A549 (cell line): Measurements from ENCODE around the gene CELF5. TPM values are rescaled to one million over a fixed set of nuclear protein-coding genes. Genes with fewer than 3 reads are reported as not detected.

Source experiments
- ATAC-seq, 2 experiments: fragments of 200-7000 bp in 1 of 2; fragments of >200 bp in 1 of 2; cut with Nextera tagmentation in 1 of 2; cut with Tn5 transposase in 1 of 2; 3 replicates each; pipeline versions ENCODE4 v1.8.0 to v1.9.1; 2018 to 2020; ENCODE audit warnings: mild to moderate bottlenecking in 1 of 2, moderate library complexity in 1 of 2
- CTCF ChIA-PET: fragments of 300-600 bp; sonication (Branson Sonifier 250); formaldehyde crosslinking; extraction: SDS; loops from one replicate; lab custom pipeline; 2021; ENCODE audit warnings: antibody characterized with exemption, inconsistent platforms; lab: Yijun Ruan, JAX
- POLR2A ChIA-PET: fragments of 350-600 bp; formaldehyde crosslinking; extraction: SDS; loops from one replicate; lab custom pipeline; 2021; ENCODE audit warnings: antibody characterized with exemption, inconsistent platforms; lab: Yijun Ruan, JAX
- DNase-seq, 2 experiments: peaks; one replicate each; pipeline versions ENCODE4 v3.0.0 to v3.0.0-alpha.2; 2011 to 2016; ENCODE audit warnings: low read depth in 1 of 2, low spot score in 1 of 2
- FAIRE-seq: peaks from 2 replicates; lab custom pipeline; 2011; peaks lifted over from hg19 to GRCh38; lab: Jason Lieb, UNC
- H3K27ac ChIP-seq, 2 experiments: fragments of >200 bp; sonication (Bioruptor Twin); formaldehyde crosslinking; 3 replicates each; pipeline ENCODE4 v1.5.1; 2016 to 2017
- H3K4me1 ChIP-seq: fragments of >200 bp; sonication (Bioruptor Twin); formaldehyde crosslinking; 3 replicates; pipeline ENCODE4 v1.6.1; 2016
- H3K4me2 ChIP-seq: fragments of >200 bp; sonication (Bioruptor Twin); formaldehyde crosslinking; 3 replicates; pipeline ENCODE4 v1.6.1; 2016
- H3K4me3 ChIP-seq: fragments of >200 bp; sonication (Bioruptor Twin); formaldehyde crosslinking; 3 replicates; pipeline ENCODE4 v1.5.1; 2016
- H3K9me3 ChIP-seq: fragments of >200 bp; sonication (Bioruptor Twin); formaldehyde crosslinking; 3 replicates; pipeline ENCODE4 v1.6.1; 2016
- BHLHE40 ChIP-seq: IDR thresholded peaks from 2 replicates; pipeline ENCODE4 v1.6.1; 2012; ENCODE audit warnings: low read depth, low read length, inconsistent platforms
- CBX2 ChIP-seq: fragments of 200-600 bp; sonication (generic); IDR thresholded peaks from 2 replicates; pipeline ENCODE4 v1.6.1; 2016; ENCODE audit warnings: low read depth, mild to moderate bottlenecking, borderline replicate concordance
- CEBPB ChIP-seq, 2 experiments: fragments of >200 bp in 1 of 2; sonication (Bioruptor Twin) in 1 of 2; formaldehyde crosslinking in 1 of 2; IDR thresholded peaks; 2 replicates each; pipeline ENCODE4 v1.6.1; 2012 to 2016
- CHD2 ChIP-seq: fragments of 150-350 bp; IDR thresholded peaks from 2 replicates; pipeline ENCODE4 v1.6.1; 2014; ENCODE audit warnings: low read length; ENCODE audit not compliant: partially characterized antibody
- CHD4 ChIP-seq: fragments of 200-600 bp; sonication (generic); IDR thresholded peaks from 2 replicates; pipeline ENCODE4 v1.6.1; 2016; ENCODE audit warnings: antibody characterized with exemption, mild to moderate bottlenecking, borderline replicate concordance
- EHF ChIP-seq: fragments of 250-450 bp; sonication (Bioruptor Pico); IDR thresholded peaks from 2 replicates; pipeline ENCODE4 v1.5.0; 2020; ENCODE audit warnings: mild to moderate bottlenecking
- EHMT2 ChIP-seq: fragments of 200-600 bp; sonication (generic); IDR thresholded peaks from 2 replicates; pipeline ENCODE4 v1.6.1; 2016; ENCODE audit warnings: antibody characterized with exemption, low read depth, mild to moderate bottlenecking, moderate library complexity
- EP300 ChIP-seq, 2 experiments: fragments of >200 bp; sonication (Bioruptor Twin); formaldehyde crosslinking; IDR thresholded peaks; 2 replicates in 1 of 2; 3 replicates in 1 of 2; pipeline ENCODE4 v1.6.1; 2016 to 2017
- HDAC2 ChIP-seq: fragments of 200-600 bp; sonication (generic); IDR thresholded peaks from 2 replicates; pipeline ENCODE4 v1.6.1; 2016
- HOXB13 ChIP-seq: fragments of 250-450 bp; sonication (Bioruptor Pico); IDR thresholded peaks from 2 replicates; pipeline ENCODE4 v1.5.0; 2020; ENCODE audit warnings: low read depth, mild to moderate bottlenecking, moderate library complexity
- JUN ChIP-seq, 2 experiments: fragments of >200 bp; sonication (Bioruptor Twin); formaldehyde crosslinking; IDR thresholded peaks; 2 replicates in 1 of 2; 3 replicates in 1 of 2; pipeline ENCODE4 v1.6.1; 2016 to 2017
- KDM1A ChIP-seq: fragments of 200-600 bp; sonication (generic); IDR thresholded peaks from 2 replicates; pipeline ENCODE4 v1.6.1; 2016; ENCODE audit warnings: low read depth, mild to moderate bottlenecking
- KDM5A ChIP-seq: fragments of 200-600 bp; sonication (generic); IDR thresholded peaks from 2 replicates; pipeline ENCODE4 v1.6.1; 2016; ENCODE audit warnings: antibody characterized with exemption, mild to moderate bottlenecking
- MAFK ChIP-seq: fragments of 450-650 bp; IDR thresholded peaks from 2 replicates; pipeline ENCODE4 v1.6.1; 2014; ENCODE audit not compliant: partially characterized antibody
- MAZ ChIP-seq: fragments of 150-350 bp; IDR thresholded peaks from 2 replicates; pipeline ENCODE4 v1.6.1; 2014; ENCODE audit warnings: antibody characterized with exemption, low read depth, low read length, borderline replicate concordance
- NFE2L2 ChIP-seq: fragments of 150-350 bp; conservative IDR thresholded peaks from 2 replicates; pipeline ENCODE4 v1.6.1; 2014; ENCODE audit warnings: low read length
- NPAS2 ChIP-seq: fragments of 250-450 bp; sonication (Bioruptor Pico); IDR thresholded peaks from 2 replicates; pipeline ENCODE4 v1.8.0; 2022; ENCODE audit warnings: mild to moderate bottlenecking, moderate library complexity, borderline replicate concordance
- NR3C1 ChIP-seq: fragments of >200 bp; sonication (Bioruptor Twin); formaldehyde crosslinking; IDR thresholded peaks from 3 replicates; pipeline ENCODE4 v1.6.1; 2017
- RFX5 ChIP-seq: fragments of 450-650 bp; IDR thresholded peaks from 2 replicates; pipeline ENCODE4 v1.7.1; 2014; ENCODE audit warnings: antibody characterized with exemption, mild to moderate bottlenecking, moderate library complexity
- RNF2 ChIP-seq: fragments of 200-600 bp; sonication (generic); IDR thresholded peaks from 2 replicates; pipeline ENCODE4 v1.6.1; 2016; ENCODE audit warnings: low read depth, mild to moderate bottlenecking, antibody characterized with exemption, moderate library complexity, borderline replicate concordance
- SMC3 ChIP-seq: fragments of >200 bp; sonication (Bioruptor Twin); formaldehyde crosslinking; IDR thresholded peaks from 3 replicates; pipeline ENCODE4 v1.6.1; 2018; ENCODE audit warnings: inconsistent platforms
- SREBF2 ChIP-seq: fragments of 450-650 bp; IDR thresholded peaks from 2 replicates; pipeline ENCODE4 v1.6.1; 2014; ENCODE audit warnings: mild to moderate bottlenecking, moderate library complexity
- TP53 ChIP-seq: fragments of 250-450 bp; sonication (Bioruptor Pico); IDR thresholded peaks from 2 replicates; pipeline ENCODE4 v1.5.0; 2021; ENCODE audit warnings: mild to moderate bottlenecking, moderate library complexity
- ZFP36 ChIP-seq: fragments of 450-650 bp; IDR thresholded peaks from 2 replicates; pipeline ENCODE4 v1.6.1; 2014; ENCODE audit warnings: borderline replicate concordance; ENCODE audit not compliant: partially characterized antibody
- ZNF302 ChIP-seq: fragments of 250-450 bp; sonication (Bioruptor Pico); IDR thresholded peaks from 2 replicates; pipeline ENCODE4 v1.9.0; 2021; ENCODE audit warnings: inconsistent platforms, mild to moderate bottlenecking, moderate library complexity
- ZSCAN20 ChIP-seq: fragments of 250-450 bp; sonication (Bioruptor Pico); IDR thresholded peaks from 2 replicates; pipeline ENCODE4 v1.8.0; 2022; ENCODE audit warnings: mild to moderate bottlenecking, moderate library complexity
- WGBS: methylation state at CpG from one replicate; pipeline ENCODE4 v1.1.6; 2017; ENCODE audit errors: missing lambda C conversion rate; 5-methylcytosine and 5-hydroxymethylcytosine counted together
- polyA plus RNA-seq, 4 experiments: library from polyadenylated mRNA; depleted of rRNA in 3 of 4; stranded (reverse); fragments of >200 nt; fragmentation: RNase III in 1 of 4; extraction: RNeasy Plus Mini Kit Qiagen cat#74134 plus additional on column Dnase treatment in 1 of 4; gene quantifications; 2 replicates in 3 of 4; 3 replicates in 1 of 4; pipeline ENCODE4 v1.2.3, GENCODE V29; 2011 to 2017
- TF ChIP-seq, protein P1 (sequence below): fragments of 200-600 bp; sonication (generic); IDR thresholded peaks from 2 replicates; pipeline ENCODE4 v1.6.1; 2016; ENCODE audit warnings: antibody characterized with exemption, mild to moderate bottlenecking, moderate library complexity
- TF ChIP-seq, protein P2 (sequence below): IDR thresholded peaks from 2 replicates; pipeline ENCODE4 v1.6.1; 2012
- TF ChIP-seq, protein P3 (sequence below): fragments of 150-350 bp; IDR thresholded peaks from 2 replicates; pipeline ENCODE4 v1.6.1; 2014; ENCODE audit warnings: low read depth, mild to moderate bottlenecking, low read length
- TF ChIP-seq, protein P4 (sequence below): fragments of 250-450 bp; sonication (Bioruptor Pico); IDR thresholded peaks from 2 replicates; pipeline ENCODE4 v1.5.0; 2020; ENCODE audit warnings: low read depth, mild to moderate bottlenecking, moderate library complexity

The CELF5 gene
- polyA plus RNA-seq, 2 of the 4 experiments (the other 2 are of a cell fraction), result 0.31 to 0.61 TPM

DNA sequence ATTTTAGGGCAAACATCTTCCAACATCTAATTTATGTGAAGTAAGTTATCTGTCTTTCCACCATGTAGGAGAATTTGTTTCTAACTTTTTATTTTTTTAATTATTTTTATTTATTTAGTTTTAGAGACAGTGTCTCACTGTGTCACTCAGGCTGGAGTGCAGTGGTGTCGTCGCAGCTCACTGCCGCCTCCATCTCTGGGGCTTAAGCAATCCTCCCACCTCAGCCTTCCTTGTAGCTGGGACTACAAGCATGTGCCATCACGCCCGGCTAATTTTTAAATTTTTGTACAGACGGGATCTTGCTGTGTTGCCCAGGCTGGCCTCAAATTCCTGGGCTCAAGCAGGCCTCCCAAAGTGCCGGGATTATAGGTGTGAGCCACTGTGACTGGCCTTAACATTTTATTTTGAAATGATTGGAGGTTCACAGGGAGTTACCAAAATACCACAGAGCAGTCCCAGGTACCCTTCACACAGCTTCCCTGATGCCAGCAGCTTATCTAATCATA lies 58.8 kb downstream of the CELF5 start:
- TF ChIP-seq ZNF302 (CRISPR knock-in tag), result no peak
- TF ChIP-seq SREBF2, result no peak
- TF ChIP-seq JUN (IDR thresholded peaks at IDR 0.05), result no peak
- TF ChIP-seq KDM5A, result no peak
- TF ChIP-seq, protein P1, sequence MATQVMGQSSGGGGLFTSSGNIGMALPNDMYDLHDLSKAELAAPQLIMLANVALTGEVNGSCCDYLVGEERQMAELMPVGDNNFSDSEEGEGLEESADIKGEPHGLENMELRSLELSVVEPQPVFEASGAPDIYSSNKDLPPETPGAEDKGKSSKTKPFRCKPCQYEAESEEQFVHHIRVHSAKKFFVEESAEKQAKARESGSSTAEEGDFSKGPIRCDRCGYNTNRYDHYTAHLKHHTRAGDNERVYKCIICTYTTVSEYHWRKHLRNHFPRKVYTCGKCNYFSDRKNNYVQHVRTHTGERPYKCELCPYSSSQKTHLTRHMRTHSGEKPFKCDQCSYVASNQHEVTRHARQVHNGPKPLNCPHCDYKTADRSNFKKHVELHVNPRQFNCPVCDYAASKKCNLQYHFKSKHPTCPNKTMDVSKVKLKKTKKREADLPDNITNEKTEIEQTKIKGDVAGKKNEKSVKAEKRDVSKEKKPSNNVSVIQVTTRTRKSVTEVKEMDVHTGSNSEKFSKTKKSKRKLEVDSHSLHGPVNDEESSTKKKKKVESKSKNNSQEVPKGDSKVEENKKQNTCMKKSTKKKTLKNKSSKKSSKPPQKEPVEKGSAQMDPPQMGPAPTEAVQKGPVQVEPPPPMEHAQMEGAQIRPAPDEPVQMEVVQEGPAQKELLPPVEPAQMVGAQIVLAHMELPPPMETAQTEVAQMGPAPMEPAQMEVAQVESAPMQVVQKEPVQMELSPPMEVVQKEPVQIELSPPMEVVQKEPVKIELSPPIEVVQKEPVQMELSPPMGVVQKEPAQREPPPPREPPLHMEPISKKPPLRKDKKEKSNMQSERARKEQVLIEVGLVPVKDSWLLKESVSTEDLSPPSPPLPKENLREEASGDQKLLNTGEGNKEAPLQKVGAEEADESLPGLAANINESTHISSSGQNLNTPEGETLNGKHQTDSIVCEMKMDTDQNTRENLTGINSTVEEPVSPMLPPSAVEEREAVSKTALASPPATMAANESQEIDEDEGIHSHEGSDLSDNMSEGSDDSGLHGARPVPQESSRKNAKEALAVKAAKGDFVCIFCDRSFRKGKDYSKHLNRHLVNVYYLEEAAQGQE, result no peak
- TF ChIP-seq ZFP36, result no peak
- no peak for TF ChIP-seq NR3C1
- no peak for TF ChIP-seq EP300 (IDR thresholded peaks at IDR 0.05)
- TF ChIP-seq ZSCAN20 (CRISPR knock-in tag), result no peak
- no peak for TF ChIP-seq CHD4
- TF ChIP-seq EHMT2, result no peak
- no peak for TF ChIP-seq HOXB13 (CRISPR knock-in tag)
- no peak for TF ChIP-seq NPAS2 (CRISPR knock-in tag)
- TF ChIP-seq, protein P2, sequence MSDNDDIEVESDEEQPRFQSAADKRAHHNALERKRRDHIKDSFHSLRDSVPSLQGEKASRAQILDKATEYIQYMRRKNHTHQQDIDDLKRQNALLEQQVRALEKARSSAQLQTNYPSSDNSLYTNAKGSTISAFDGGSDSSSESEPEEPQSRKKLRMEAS, result no peak
- no peak for TF ChIP-seq BHLHE40
- no peak for TF ChIP-seq HDAC2
- CTCF ChIA-PET, result interaction anchor here (1.2 to 2.1 kb wide), 2 partner anchors 8 to 22 kb away, joined by 3 to 11 read pairs; no protein-coding TSS in a partner anchor
- DNase-seq, result no peak
- WGBS, result 73% methylated on average over 7 of the region's 7 CpGs
- POLR2A ChIA-PET, result no interaction called here
- no peak overlapping the region for H3K27ac ChIP-seq
- no peak for ATAC-seq
- no peak overlapping the region for H3K4me2 ChIP-seq
- no peak for FAIRE-seq
- H3K4me1 ChIP-seq, result peaks cover 3% of the 10 kb centered on the region; the same call in 1 of the 3 replicates
- H3K9me3 ChIP-seq, result no peaks in the 10 kb centered on the region
- H3K4me3 ChIP-seq, result no peak overlapping the region

DNA sequence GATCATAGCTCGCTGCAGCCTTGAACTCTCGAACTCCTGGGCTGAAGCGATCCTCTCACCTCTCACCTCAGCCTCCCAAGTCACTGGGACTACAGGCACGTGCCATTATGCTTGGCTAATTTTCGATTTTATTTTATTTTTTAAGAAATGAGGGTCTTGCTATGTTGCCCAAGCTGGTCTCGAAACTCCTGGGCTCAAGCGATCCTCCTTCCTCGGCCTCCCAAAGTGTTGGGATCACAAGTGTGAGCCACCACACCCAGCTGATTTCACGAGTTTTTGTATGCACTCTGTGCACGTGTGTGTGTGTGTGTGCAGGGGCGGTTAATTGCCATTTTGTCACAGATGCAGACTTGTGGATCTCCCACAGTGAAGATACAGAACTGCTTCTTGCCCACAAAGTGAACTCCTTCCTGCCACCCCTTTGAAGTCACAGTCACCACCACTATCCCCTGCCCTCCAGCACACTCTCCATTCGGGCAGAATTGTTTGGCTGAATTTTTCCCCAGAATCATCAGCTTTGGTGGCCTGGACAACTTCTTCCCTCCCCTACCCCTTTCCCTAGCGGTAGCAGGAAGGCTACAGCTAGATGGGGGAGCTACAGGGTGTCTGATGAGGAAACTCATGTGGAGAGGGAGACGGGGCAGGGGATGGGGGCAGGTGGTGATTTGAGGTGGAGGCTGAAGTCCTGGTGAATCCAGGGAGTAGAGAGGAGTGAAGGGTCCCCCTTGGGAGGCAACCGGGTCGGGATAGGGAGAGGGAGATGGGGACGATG lies 59.6 kb downstream of the CELF5 start:
- DNase-seq (no peak), FAIRE-seq (no peak), ATAC-seq (no peak)
- Histone ChIP-seq H3K4me3 (peak overlapping the region; percentile 39; the same call in 2 of the 3 replicates), H3K4me2 (peak overlapping the region; percentile 74), H3K27ac (peak overlapping the region; percentile 61 to 85; a peak in 5 of 6 replicates), H3K4me1 (peaks cover 3% of the 10 kb centered on the region; the same call in 1 of the 3 replicates), H3K9me3 (no peaks in the 10 kb centered on the region)
- WGBS, result 75% methylated on average over 17 of the region's 17 CpGs
- POLR2A ChIA-PET, result interaction anchor here (1.6 kb wide), 1 partner anchor 8 kb away, joined by 17 read pairs; no protein-coding TSS in a partner anchor
- no peak for TF ChIP-seq TP53 (CRISPR knock-in tag)
- TF ChIP-seq KDM1A, result no peak
- no peak for TF ChIP-seq HOXB13 (CRISPR knock-in tag)
- TF ChIP-seq SREBF2, result no peak
- TF ChIP-seq RFX5, result no peak
- no peak for TF ChIP-seq EHF
- TF ChIP-seq RNF2, result no peak
- no peak for TF ChIP-seq MAZ
- TF ChIP-seq, protein P3, sequence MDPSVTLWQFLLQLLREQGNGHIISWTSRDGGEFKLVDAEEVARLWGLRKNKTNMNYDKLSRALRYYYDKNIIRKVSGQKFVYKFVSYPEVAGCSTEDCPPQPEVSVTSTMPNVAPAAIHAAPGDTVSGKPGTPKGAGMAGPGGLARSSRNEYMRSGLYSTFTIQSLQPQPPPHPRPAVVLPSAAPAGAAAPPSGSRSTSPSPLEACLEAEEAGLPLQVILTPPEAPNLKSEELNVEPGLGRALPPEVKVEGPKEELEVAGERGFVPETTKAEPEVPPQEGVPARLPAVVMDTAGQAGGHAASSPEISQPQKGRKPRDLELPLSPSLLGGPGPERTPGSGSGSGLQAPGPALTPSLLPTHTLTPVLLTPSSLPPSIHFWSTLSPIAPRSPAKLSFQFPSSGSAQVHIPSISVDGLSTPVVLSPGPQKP, result no peak
- TF ChIP-seq NFE2L2, result no peak
- no peak for TF ChIP-seq CHD2
- TF ChIP-seq CHD4, result no peak
- no peak for TF ChIP-seq KDM5A
- no peak for TF ChIP-seq CBX2
- TF ChIP-seq CEBPB (IDR thresholded peaks at IDR 0.05), result no peak
- TF ChIP-seq, protein P4, sequence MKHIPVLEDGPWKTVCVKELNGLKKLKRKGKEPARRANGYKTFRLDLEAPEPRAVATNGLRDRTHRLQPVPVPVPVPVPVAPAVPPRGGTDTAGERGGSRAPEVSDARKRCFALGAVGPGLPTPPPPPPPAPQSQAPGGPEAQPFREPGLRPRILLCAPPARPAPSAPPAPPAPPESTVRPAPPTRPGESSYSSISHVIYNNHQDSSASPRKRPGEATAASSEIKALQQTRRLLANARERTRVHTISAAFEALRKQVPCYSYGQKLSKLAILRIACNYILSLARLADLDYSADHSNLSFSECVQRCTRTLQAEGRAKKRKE, result no peak
- TF ChIP-seq SMC3, result no peak
- no peak for TF ChIP-seq MAFK
- CTCF ChIA-PET, result interaction anchor here (1.1 to 2.1 kb wide), 3 partner anchors 9 to 21 kb away, joined by 3 to 11 read pairs (median 4); no protein-coding TSS in a partner anchor
